Gastroesophageal sphincter (tissue), 3 donors: Measurements from ENCODE around the gene ZNF738.

Source experiments
- CTCF ChIP-seq, 4 experiments: fragments of 200-600 bp in 2 of 4; fragments of 450-650 bp in 2 of 4; sonication (generic) in 1 of 4; IDR thresholded peaks; one replicate each; pipeline ENCODE4 v1.5.1; 2017 to 2019; ENCODE audit warnings: antibody characterized with exemption in 4 of 4, mild to moderate bottlenecking in 2 of 4, moderate library complexity in 2 of 4
- POLR2A ChIP-seq, 2 donors: fragments of 450-650 bp; IDR thresholded peaks; one replicate each; pipeline ENCODE4 v1.6.1; 2017; ENCODE audit warnings: antibody characterized with exemption in 2 of 2, mild to moderate bottlenecking in 2 of 2, moderate library complexity in 1 of 2

GRCh38 chr19:21410166-21410565 lies 51.4 kb downstream of the ZNF738 start:
- TF ChIP-seq POLR2A (IDR thresholded peaks at IDR 0.05) (no peak), CTCF (IDR thresholded peaks at IDR 0.05) (no peak)
